K562 (cell line): ENCODE results near the gene DSC2. TPM values are rescaled to one million over a fixed set of nuclear protein-coding genes. Genes with fewer than 3 reads are reported as not detected.

Source experiments
- ATAC-seq: fragments of 200-7000 bp; cut with Tn5 transposase; 3 replicates; pipeline ENCODE4 v1.9.1; 2020; ENCODE audit warnings: moderate library complexity
- BruUV-seq: library from RNA; stranded (reverse); fragments of 400-500 nt; replicated peaks from 2 replicates; lab custom pipeline; 2021; lab: Mats Ljungman, UMichigan
- CTCF ChIA-PET: fragments of 300-600 bp; formaldehyde crosslinking; extraction: SDS; loops from one replicate; lab custom pipeline; 2021; ENCODE audit warnings: low intra/inter-chr PET ratio; lab: Yijun Ruan, JAX
- POLR2A ChIA-PET: fragments of 300-600, 350-650 bp; sonication (Branson Sonifier 250); formaldehyde crosslinking; extraction: SDS; loops from one replicate; lab custom pipeline; 2021; ENCODE audit warnings: antibody characterized with exemption, inconsistent platforms; lab: Yijun Ruan, JAX
- DNase-seq, 4 experiments: peaks; one replicate each; pipeline versions ENCODE4 v3.0.0 to v3.0.0-alpha.2; 2011 to 2018; ENCODE audit warnings: low spot score in 3 of 4, mixed read lengths in 3 of 4; ENCODE audit errors: extremely low read depth in 1 of 4
- FAIRE-seq: peaks from 2 replicates; lab custom pipeline; 2011; peaks lifted over from hg19 to GRCh38; lab: Jason Lieb, UNC
- H2AFZ ChIP-seq: 2 replicates; pipeline ENCODE4 v1.6.0; 2011; ENCODE audit warnings: low read depth, low read length, control low read depth, inconsistent platforms
- H3K27ac ChIP-seq: fragments of 200-600 bp; 3 replicates; pipeline ENCODE4 v1.8.0; 2011; ENCODE audit warnings: low read depth, mild to moderate bottlenecking, control low read depth, inconsistent platforms, low read length, moderate library complexity, mixed read lengths; ENCODE audit errors: extremely low read depth
- H3K27me3 ChIP-seq, 2 experiments: fragments of 300-600 bp in 1 of 2; 2 replicates in 1 of 2; 3 replicates in 1 of 2; pipeline versions ENCODE4 v1.6.0 to v1.8.0; 2011; ENCODE audit warnings: inconsistent platforms in 2 of 2, low read length in 2 of 2, mild to moderate bottlenecking in 1 of 2, mixed read lengths in 1 of 2, moderate library complexity in 1 of 2; ENCODE audit not compliant: control insufficient read depth in 2 of 2, insufficient read depth in 2 of 2
- H3K36me3 ChIP-seq: fragments of 300-600 bp; 3 replicates; pipeline ENCODE4 v1.8.0; 2011; ENCODE audit warnings: mild to moderate bottlenecking, low read length, inconsistent platforms; ENCODE audit not compliant: control insufficient read depth, insufficient read depth
- H3K4me1 ChIP-seq, 2 experiments: fragments of 200-600 bp in 1 of 2; replicated peaks in 1 of 2; 2 replicates in 1 of 2; 3 replicates in 1 of 2; pipeline versions ENCODE4 v1.5.1 to v1.8.0; 2011; ENCODE audit warnings: inconsistent platforms in 2 of 2, low read length in 2 of 2, mild to moderate bottlenecking in 1 of 2, mixed read lengths in 1 of 2, moderate library complexity in 1 of 2; ENCODE audit not compliant: control insufficient read depth in 2 of 2, insufficient read depth in 2 of 2
- H3K4me2 ChIP-seq: 2 replicates; pipeline ENCODE4 v1.6.1; 2011; ENCODE audit warnings: low read length, control low read depth, inconsistent platforms, mixed read lengths; ENCODE audit not compliant: insufficient read depth
- H3K4me3 ChIP-seq: fragments of 200-600 bp; sonication (generic), shearing (Covaris generic); 2 replicates; pipeline ENCODE4 v1.5.1; 2016; ENCODE audit warnings: control low read depth, inconsistent platforms
- H3K79me2 ChIP-seq: fragments of 200-600 bp; 3 replicates; pipeline ENCODE4 v1.8.0; 2011; ENCODE audit warnings: low read length, inconsistent platforms; ENCODE audit not compliant: control insufficient read depth, insufficient read depth
- H3K9ac ChIP-seq, 2 experiments: 2 replicates each; pipeline versions ENCODE4 v1.6.0 to v1.6.1; 2011; ENCODE audit warnings: low read depth in 2 of 2, low read length in 2 of 2, control low read depth in 1 of 2, inconsistent platforms in 1 of 2, mild to moderate bottlenecking in 1 of 2, mixed read lengths in 1 of 2; ENCODE audit not compliant: insufficient read depth in 1 of 2
- H3K9me1 ChIP-seq: one replicate; pipeline ENCODE4 v1.6.0; 2011; ENCODE audit warnings: inconsistent platforms, mild to moderate bottlenecking, low read length, moderate library complexity; ENCODE audit not compliant: control insufficient read depth, insufficient read depth
- H3K9me3 ChIP-seq: replicated peaks from 2 replicates; pipeline ENCODE4 v1.5.1; 2011; ENCODE audit warnings: low read depth, low read length, inconsistent platforms; ENCODE audit not compliant: control insufficient read depth, insufficient read depth
- H4K20me1 ChIP-seq: replicated peaks from 2 replicates; pipeline ENCODE4 v1.6.1; 2011; ENCODE audit warnings: low read length, inconsistent platforms, mixed read lengths; ENCODE audit not compliant: control insufficient read depth, insufficient read depth
- FOSL1 ChIP-seq: fragments of 200-800 bp; sonication (Bioruptor generic); conservative IDR thresholded peaks from 2 replicates; pipeline ENCODE4 v1.6.1; 2016; ENCODE audit warnings: missing genetic modification characterization, missing compliant biosample characterization
- KLF1 ChIP-seq: fragments of 450-650 bp; IDR thresholded peaks from 2 replicates; pipeline ENCODE4 v1.6.1; 2016; ENCODE audit warnings: missing genetic modification characterization, missing compliant biosample characterization
- TCF15 ChIP-seq: fragments of 250-450 bp; sonication (Bioruptor Pico); IDR thresholded peaks from 2 replicates; pipeline ENCODE4 v1.8.0; 2022; ENCODE audit warnings: moderate library complexity, mild to moderate bottlenecking, inconsistent platforms
- ZNF212 ChIP-seq: fragments of 450-650 bp; formaldehyde crosslinking; IDR thresholded peaks from 2 replicates; pipeline ENCODE4 v1.4.0; 2020; ENCODE audit warnings: mild to moderate bottlenecking
- WGBS: fragments of 100-300 bp; shearing (Covaris generic); methylation state at CpG from one replicate; pipeline ENCODE4 v1.1.6; 2016; ENCODE audit warnings: low coverage, mixed read lengths; ENCODE audit not compliant: insufficient coverage; ENCODE audit errors: missing lambda C conversion rate; 5-methylcytosine and 5-hydroxymethylcytosine counted together
- in situ Hi-C: fragments of 300-500 bp; cut with MboI; formaldehyde crosslinking; loops from 4 replicates; pipeline ENCODE4 v1.15.0; 2018; ENCODE audit warnings: inconsistent platforms, mixed read lengths
- intact Hi-C: fragments of 100-400 bp; cut with micrococcal nuclease; formaldehyde crosslinking; loops from 2 replicates; pipeline ENCODE4 v1.14.2; 2022
- polyA plus RNA-seq, 8 experiments: library from polyadenylated mRNA; depleted of rRNA in 4 of 8; stranded (reverse) in 5 of 8; unstranded in 3 of 8; fragments of >200 nt; fragmentation: Nextera tagmentation in 2 of 8; fragmentation: Illumina TruSeq in 1 of 8; extraction: Ambion mirVana in 2 of 8; extraction: Trizol in 1 of 8; gene quantifications; 2 replicates each; pipeline versions ENCODE4 v1.2.1 to v1.2.3, GENCODE V29; 2011 to 2014; ENCODE audit warnings: inconsistent platforms in 1 of 8, missing spikeins in 1 of 8
- total RNA-seq, 7 experiments: library from RNA; depleted of rRNA in 6 of 7; stranded (reverse); fragments of >200 nt in 6 of 7; fragmentation: Illumina TruSeq in 2 of 7; extraction: Trizol in 2 of 7; gene quantifications; 2 replicates each; pipeline versions ENCODE4 v1.2.1 to v1.2.3, GENCODE V29; 2011 to 2021; ENCODE audit warnings: low replicate concordance in 1 of 7
- TF ChIP-seq, protein P1 (sequence below): fragments of 250-450 bp; sonication (Bioruptor Pico); IDR thresholded peaks from 2 replicates; pipeline ENCODE4 v1.5.0; 2021

The DSC2 gene
- total and polyA plus RNA-seq, 9 of the 15 experiments (the other 6 are each of a cell fraction or from before 2014, with no cell fraction given): 3.8 to 15.3 (median 6.4) TPM

- Histone ChIP-seq H3K9me3 (no peaks in the 10 kb centered on the region), H2AFZ (no peak overlapping the region), H3K27me3 (no peaks in the 10 kb centered on the region), H3K4me3 (no peak overlapping the region), H4K20me1 (no peaks in the 10 kb centered on the region), H3K36me3 (no peaks in the 10 kb centered on the region), H3K9ac (no peak overlapping the region), H3K4me1 (no peaks in the 10 kb centered on the region), H3K27ac (no peak overlapping the region), H3K9me1 (no peaks in the 10 kb centered on the region), H3K4me2 (no peak overlapping the region), H3K79me2 (no peaks in the 10 kb centered on the region)
- WGBS: 7% methylated on average over 3 of the region's 3 CpGs
- TF ChIP-seq TCF15 (no peak), FOSL1 (tag) (no peak), KLF1 (tag) (no peak), ZNF212 (CRISPR knock-in tag) (no peak)
- TF ChIP-seq, protein P1, sequence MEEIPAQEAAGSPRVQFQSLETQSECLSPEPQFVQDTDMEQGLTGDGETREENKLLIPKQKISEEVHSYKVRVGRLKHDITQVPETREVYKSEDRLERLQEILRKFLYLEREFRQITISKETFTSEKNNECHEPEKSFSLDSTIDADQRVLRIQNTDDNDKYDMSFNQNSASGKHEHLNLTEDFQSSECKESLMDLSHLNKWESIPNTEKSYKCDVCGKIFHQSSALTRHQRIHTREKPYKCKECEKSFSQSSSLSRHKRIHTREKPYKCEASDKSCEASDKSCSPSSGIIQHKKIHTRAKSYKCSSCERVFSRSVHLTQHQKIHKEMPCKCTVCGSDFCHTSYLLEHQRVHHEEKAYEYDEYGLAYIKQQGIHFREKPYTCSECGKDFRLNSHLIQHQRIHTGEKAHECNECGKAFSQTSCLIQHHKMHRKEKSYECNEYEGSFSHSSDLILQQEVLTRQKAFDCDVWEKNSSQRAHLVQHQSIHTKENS (CRISPR knock-in tag): no peak
- in situ Hi-C loops (no loop called here), intact Hi-C loops (no loop called here)
- DNase-seq (no peak), FAIRE-seq (no peak), ATAC-seq (peak; percentile 54)
- BruUV-seq: no TSS peak
- ChIA-PET CTCF (no interaction called here), POLR2A (interaction anchor here (0.7 to 1.6 kb wide), 2 partner anchors 11 to 452 kb away, joined by 3 read pairs; no protein-coding TSS in a partner anchor)
Measured at GRCh38 chr18:31058897-31059296, 43.3 kb downstream of the DSC2 start.
